OCI-LY1 (cell line): ENCODE data around the gene TCP10L.

ENCODE experiments used
- H2AFZ ChIP-seq: fragments of 200-600 bp; sonication (generic), shearing (Covaris generic); 2 replicates; pipeline ENCODE4 v1.6.0; 2014; ENCODE audit warnings: antibody characterized with exemption, mild to moderate bottlenecking, low read length
- H3F3A ChIP-seq: fragments of 200-600 bp; sonication (generic), shearing (Covaris generic); 2 replicates; pipeline ENCODE4 v1.6.0; 2014; ENCODE audit warnings: mild to moderate bottlenecking, antibody characterized with exemption, low read length, moderate library complexity; ENCODE audit not compliant: insufficient read depth
- H3K27ac ChIP-seq: fragments of 200-600 bp; sonication (generic); 2 replicates; pipeline ENCODE4 v1.5.1; 2014; ENCODE audit warnings: low read length, mixed run types, mild to moderate bottlenecking, low read depth; ENCODE audit not compliant: poor library complexity, severe bottlenecking
- H3K27me3 ChIP-seq: fragments of 200-600 bp; sonication (generic); 2 replicates; pipeline ENCODE4 v1.6.0; 2014; ENCODE audit warnings: antibody characterized with exemption, mild to moderate bottlenecking, low read length, moderate library complexity; ENCODE audit not compliant: insufficient read depth
- H3K36me3 ChIP-seq: fragments of 200-600 bp; sonication (generic); 2 replicates; pipeline ENCODE4 v1.6.1; 2014; ENCODE audit warnings: mild to moderate bottlenecking, antibody characterized with exemption, low read length, moderate library complexity, mixed read lengths; ENCODE audit not compliant: insufficient read depth
- H3K4me1 ChIP-seq: fragments of 200-600 bp; sonication (generic); 2 replicates; pipeline ENCODE4 v1.5.1; 2014; ENCODE audit warnings: mild to moderate bottlenecking, low read length, moderate library complexity; ENCODE audit not compliant: insufficient read depth, severe bottlenecking
- H3K4me2 ChIP-seq: fragments of 200-600 bp; sonication (generic), shearing (Covaris generic); 2 replicates; pipeline ENCODE4 v1.6.1; 2014; ENCODE audit warnings: low read length
- H3K4me3 ChIP-seq: fragments of 200-600 bp; sonication (generic); 2 replicates; pipeline ENCODE4 v1.5.1; 2014; ENCODE audit warnings: low read length, low read depth, mild to moderate bottlenecking, mixed read lengths; ENCODE audit not compliant: poor library complexity, severe bottlenecking
- H3K79me2 ChIP-seq: fragments of 200-600 bp; shearing (Covaris generic); 2 replicates; pipeline ENCODE4 v1.6.1; 2016; ENCODE audit warnings: mixed run types, low read length, mixed read lengths; ENCODE audit not compliant: insufficient read depth
- H3K9ac ChIP-seq: fragments of 200-600 bp; sonication (generic), shearing (Covaris generic); 2 replicates; pipeline ENCODE4 v1.6.1; 2014; ENCODE audit warnings: mild to moderate bottlenecking, low read length, mixed read lengths
- H3K9me2 ChIP-seq: fragments of 200-600 bp; sonication (generic), shearing (Covaris generic); 2 replicates; pipeline ENCODE4 v1.6.1; 2014; ENCODE audit warnings: low read depth, mild to moderate bottlenecking, low read length, mixed read lengths
- H3K9me3 ChIP-seq: fragments of 200-600 bp; shearing (Covaris generic); 2 replicates; pipeline ENCODE4 v1.6.1; 2014; ENCODE audit warnings: low read length, mixed read lengths
- H4K20me1 ChIP-seq: fragments of 200-600 bp; sonication (generic), shearing (Covaris generic); 2 replicates; pipeline ENCODE4 v1.6.0; 2016; ENCODE audit warnings: mild to moderate bottlenecking, low read length; ENCODE audit not compliant: insufficient read depth
- EZH2 ChIP-seq: fragments of 200-600 bp; sonication (generic), shearing (Covaris generic); IDR thresholded peaks from 2 replicates; pipeline ENCODE4 v1.8.0; 2017; ENCODE audit warnings: borderline replicate concordance, mixed run types, mild to moderate bottlenecking, antibody characterized with exemption, low read length, moderate library complexity, mixed read lengths
- TF ChIP-seq, protein P1 (sequence below): fragments of 200-600 bp; sonication (generic), shearing (Covaris generic); IDR thresholded peaks from 2 replicates; pipeline ENCODE4 v1.5.1; 2017; ENCODE audit warnings: mild to moderate bottlenecking, antibody characterized with exemption, low read length, moderate library complexity, mixed read lengths

Gene TCP10L

DNA sequence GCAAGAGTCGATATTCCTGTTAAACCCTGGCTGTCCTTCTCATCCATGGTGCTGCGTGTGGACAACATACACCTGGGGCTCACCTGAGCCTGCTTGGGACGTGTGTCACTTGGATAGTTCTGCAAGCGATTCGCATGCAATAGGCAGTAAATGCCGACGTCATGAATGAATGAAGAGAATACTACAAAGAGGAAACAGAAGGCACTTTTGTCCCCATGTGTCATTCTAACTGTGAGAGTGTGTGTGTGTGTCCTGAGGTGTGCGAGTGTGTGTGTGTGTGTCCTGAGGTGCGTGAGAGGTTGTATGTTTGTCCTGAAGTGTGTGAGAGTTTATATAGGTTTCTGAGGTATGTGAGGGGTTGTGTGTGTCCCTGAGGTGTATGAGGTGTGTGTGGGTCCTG lies 647 bp upstream of the TCP10L start:
- H3K4me1 ChIP-seq, result no peaks in the 10 kb centered on the region
- H3K9ac ChIP-seq, result no peak overlapping the region
- no peaks in the 10 kb centered on the region for H4K20me1 ChIP-seq
- no peaks in the 10 kb centered on the region for H3K9me2 ChIP-seq
- no peaks in the 10 kb centered on the region for H3K27me3 ChIP-seq
- H2AFZ ChIP-seq, result no peak overlapping the region
- no peaks in the 10 kb centered on the region for H3K9me3 ChIP-seq
- H3K27ac ChIP-seq, result no peak overlapping the region
- H3K36me3 ChIP-seq, result no peaks in the 10 kb centered on the region
- no peak for TF ChIP-seq EZH2
- TF ChIP-seq, protein P1, sequence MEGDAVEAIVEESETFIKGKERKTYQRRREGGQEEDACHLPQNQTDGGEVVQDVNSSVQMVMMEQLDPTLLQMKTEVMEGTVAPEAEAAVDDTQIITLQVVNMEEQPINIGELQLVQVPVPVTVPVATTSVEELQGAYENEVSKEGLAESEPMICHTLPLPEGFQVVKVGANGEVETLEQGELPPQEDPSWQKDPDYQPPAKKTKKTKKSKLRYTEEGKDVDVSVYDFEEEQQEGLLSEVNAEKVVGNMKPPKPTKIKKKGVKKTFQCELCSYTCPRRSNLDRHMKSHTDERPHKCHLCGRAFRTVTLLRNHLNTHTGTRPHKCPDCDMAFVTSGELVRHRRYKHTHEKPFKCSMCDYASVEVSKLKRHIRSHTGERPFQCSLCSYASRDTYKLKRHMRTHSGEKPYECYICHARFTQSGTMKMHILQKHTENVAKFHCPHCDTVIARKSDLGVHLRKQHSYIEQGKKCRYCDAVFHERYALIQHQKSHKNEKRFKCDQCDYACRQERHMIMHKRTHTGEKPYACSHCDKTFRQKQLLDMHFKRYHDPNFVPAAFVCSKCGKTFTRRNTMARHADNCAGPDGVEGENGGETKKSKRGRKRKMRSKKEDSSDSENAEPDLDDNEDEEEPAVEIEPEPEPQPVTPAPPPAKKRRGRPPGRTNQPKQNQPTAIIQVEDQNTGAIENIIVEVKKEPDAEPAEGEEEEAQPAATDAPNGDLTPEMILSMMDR, result no peak
- H3K4me2 ChIP-seq, result no peak overlapping the region
- H3F3A ChIP-seq, result no peaks in the 10 kb centered on the region
- H3K79me2 ChIP-seq, result no peaks in the 10 kb centered on the region
- H3K4me3 ChIP-seq, result no peak overlapping the region

DNA sequence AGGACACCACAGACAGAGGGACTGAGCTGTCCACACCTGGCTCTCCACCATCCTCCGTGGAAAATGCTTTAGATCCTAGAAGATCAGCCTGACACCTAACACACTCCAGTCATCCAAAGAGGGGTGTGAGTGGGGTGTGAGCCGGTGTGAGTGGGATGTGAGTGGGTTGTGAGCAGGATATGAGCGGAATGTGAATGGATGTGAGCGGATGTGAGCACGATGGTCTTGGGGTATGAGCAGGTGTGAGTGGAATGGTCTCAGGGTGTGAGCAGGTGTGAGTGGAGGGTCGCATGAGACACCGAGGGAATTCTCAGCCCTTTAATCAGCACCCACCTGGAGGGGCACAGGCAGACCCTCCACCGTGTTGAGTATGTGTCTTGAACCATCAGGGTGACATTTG lies 851 bp downstream of the TCP10L start:
- no peaks in the 10 kb centered on the region for H3K36me3 ChIP-seq
- H3K4me1 ChIP-seq, result no peaks in the 10 kb centered on the region
- TF ChIP-seq, protein P1, result no peak
- no peak for TF ChIP-seq EZH2
- no peak overlapping the region for H2AFZ ChIP-seq
- no peaks in the 10 kb centered on the region for H3K27me3 ChIP-seq
- H3K79me2 ChIP-seq, result no peaks in the 10 kb centered on the region
- H3K9me3 ChIP-seq, result no peaks in the 10 kb centered on the region
- H3K9ac ChIP-seq, result no peak overlapping the region
- no peaks in the 10 kb centered on the region for H3K9me2 ChIP-seq
- H4K20me1 ChIP-seq, result no peaks in the 10 kb centered on the region
- no peak overlapping the region for H3K4me2 ChIP-seq
- H3K4me3 ChIP-seq, result no peak overlapping the region
- no peak overlapping the region for H3K27ac ChIP-seq
- no peaks in the 10 kb centered on the region for H3F3A ChIP-seq

DNA sequence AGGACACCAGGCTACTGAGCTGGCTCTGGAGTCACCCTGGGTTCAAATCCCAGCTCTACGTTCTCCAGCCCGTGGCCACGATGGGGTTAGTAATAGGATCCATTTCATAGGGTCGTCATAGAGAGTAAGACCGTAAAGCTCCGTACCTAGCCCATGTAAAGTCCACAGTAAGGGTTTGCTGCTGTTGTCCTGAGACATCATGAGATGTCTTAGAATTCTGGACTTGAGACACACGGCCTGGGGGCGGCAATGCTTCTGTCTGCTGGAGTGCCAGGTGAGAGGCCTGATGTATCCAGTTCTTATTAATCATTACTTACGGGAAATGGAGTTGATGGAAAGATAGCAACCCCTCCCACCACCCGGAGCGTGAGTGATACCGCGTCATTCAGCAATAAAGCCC lies 3.6 kb downstream of the TCP10L start:
- no peaks in the 10 kb centered on the region for H3K27me3 ChIP-seq

More for the DNA sequence above, 3.6 kb downstream of the TCP10L start:
- TF ChIP-seq, protein P1, result no peak
- no peak for TF ChIP-seq EZH2
- Histone ChIP-seq H2AFZ (no peak overlapping the region), H3K4me3 (no peak overlapping the region), H3K27ac (no peak overlapping the region), H3K4me2 (no peak overlapping the region), H3K4me1 (no peaks in the 10 kb centered on the region), H3K9ac (no peak overlapping the region), H3F3A (no peaks in the 10 kb centered on the region), H3K9me2 (no peaks in the 10 kb centered on the region), H3K9me3 (no peaks in the 10 kb centered on the region), H3K36me3 (no peaks in the 10 kb centered on the region), H3K79me2 (no peaks in the 10 kb centered on the region), H4K20me1 (no peaks in the 10 kb centered on the region)
